Measurements from ENCODE around the gene ADGRG7. TPM values are rescaled to one million over a fixed set of nuclear protein-coding genes. Genes with fewer than 3 reads are reported as not detected.

ADGRG7 gene
- polyA plus RNA-seq, 2 donors: not detected

DNA sequence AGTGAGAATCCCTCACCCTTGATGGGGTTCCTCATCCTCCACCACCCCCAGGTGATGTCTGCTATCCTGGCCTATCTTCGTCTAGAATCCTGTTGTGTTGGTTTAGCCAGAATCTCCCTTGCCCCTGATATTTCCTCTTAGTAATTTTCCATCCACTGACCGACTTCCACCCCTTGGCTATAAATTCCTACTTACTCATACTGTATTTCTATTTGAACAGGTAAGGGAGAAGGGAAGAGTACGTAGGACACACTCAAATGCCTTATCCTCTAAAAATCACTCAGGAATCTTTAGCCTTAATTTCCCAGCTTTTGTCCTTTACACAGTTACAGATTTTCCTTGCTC is 99.2 kb downstream of the ADGRG7 start:
- WGBS, 2 donors: 58 to 63% methylated on average over 3 of the region's 3 CpGs
- H3K27ac ChIP-seq (ENCODE audit: low read depth in 2 of 2, low read length in 1 of 2): peak overlapping the region; percentile 34 to 82
- H3K4me3 ChIP-seq (ENCODE audit: low read depth in 1 of 2, low read length in 2 of 2): peak overlapping the region; percentile 97 to 98
- H3K4me1 ChIP-seq (ENCODE audit: control insufficient read depth in 2 of 2, insufficient read depth in 2 of 2, low read length in 1 of 2): no peaks in the 10 kb centered on the region
- H3K36me3 ChIP-seq (ENCODE audit: control insufficient read depth in 2 of 2, insufficient read depth in 2 of 2, low read length in 1 of 2): no peaks in the 10 kb centered on the region
- no peaks in the 10 kb centered on the region for H3K9me3 ChIP-seq (ENCODE audit: control insufficient read depth in 2 of 2, insufficient read depth in 1 of 2, low read depth in 1 of 2, low read length in 1 of 2)
- H3K27me3 ChIP-seq (ENCODE audit: control insufficient read depth in 1 of 2, insufficient read depth in 2 of 2, low read length in 2 of 2): no peaks in the 10 kb centered on the region

DNA sequence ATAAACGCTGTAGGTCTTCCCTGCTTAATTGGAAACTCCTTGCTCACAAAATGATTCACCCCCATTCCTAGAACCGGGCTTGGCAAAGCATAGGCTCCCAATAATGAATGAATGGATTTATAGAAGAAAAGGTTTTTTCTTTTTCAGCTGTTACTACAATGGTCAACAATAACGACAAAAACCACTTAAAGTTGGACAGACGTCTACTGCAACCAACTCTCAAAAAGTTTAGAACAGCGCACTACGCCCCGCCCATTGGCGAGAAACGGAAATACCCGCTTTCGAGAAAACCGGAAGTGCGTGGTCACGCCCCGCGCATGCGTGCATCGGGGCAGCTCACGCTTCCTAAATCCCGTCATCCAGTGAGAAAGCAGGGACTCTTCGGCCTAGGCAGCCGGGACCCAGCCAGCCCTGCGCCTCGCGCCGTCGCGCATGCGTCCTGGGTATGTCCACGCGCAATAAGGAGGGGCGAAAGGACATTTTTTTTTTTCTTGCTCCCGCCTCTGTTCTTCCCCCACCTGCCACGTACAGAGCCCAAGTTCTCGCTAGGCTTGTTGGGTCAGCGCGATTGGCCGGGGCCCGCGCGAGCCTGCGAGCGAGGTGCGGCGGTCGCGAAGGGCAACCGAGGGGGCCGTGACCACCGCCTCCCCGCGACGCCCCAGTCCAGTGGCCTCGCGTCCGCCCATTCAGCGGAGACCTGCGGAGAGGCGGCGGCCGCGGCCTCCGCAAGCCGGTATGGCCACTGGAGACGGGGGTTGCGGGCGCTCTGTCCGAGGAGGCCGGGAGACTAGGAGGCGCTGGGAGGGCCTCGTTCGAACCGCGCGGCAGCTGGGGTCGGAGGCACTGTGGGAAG is 99.8 kb downstream of the ADGRG7 start, which contains the start of gene TFG:
Gene TFG (plus strand): TSS at position 506 of the 853 bp plus-strand sequence. CDS start 4,192 bp downstream, outside the sequence.
- WGBS, 2 donors: 1% methylated on average over 58 to 76 of the region's 76 CpGs

DNA sequence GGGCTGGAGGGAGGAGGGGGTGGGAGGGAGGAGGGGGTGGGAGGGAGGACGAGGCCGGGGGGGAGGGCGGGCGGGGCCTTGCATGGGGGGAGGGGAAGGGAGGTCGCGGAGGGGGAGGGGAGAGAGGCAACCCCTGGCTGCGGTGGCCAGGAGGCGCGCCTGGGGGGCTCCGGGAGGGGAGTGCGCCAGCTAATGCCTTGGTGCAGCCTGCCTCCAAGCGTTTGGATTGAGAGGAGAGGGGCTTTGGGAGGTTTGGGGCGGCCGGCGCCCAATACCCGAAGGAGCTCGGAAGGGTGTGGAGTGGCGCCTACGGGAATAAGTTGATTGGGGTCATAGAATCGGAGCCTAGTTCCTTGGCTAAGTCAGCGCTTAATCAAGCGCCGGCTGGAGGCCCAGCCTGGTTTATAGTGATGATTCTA is 100.5 kb downstream of the ADGRG7 start:
- H3K27me3 ChIP-seq (ENCODE audit: control insufficient read depth in 1 of 2, insufficient read depth in 2 of 2, low read length in 2 of 2): no peaks in the 10 kb centered on the region
- no peaks in the 10 kb centered on the region for H3K9me3 ChIP-seq (ENCODE audit: control insufficient read depth in 2 of 2, insufficient read depth in 1 of 2, low read depth in 1 of 2, low read length in 1 of 2)
- H3K36me3 ChIP-seq (ENCODE audit: control insufficient read depth in 2 of 2, insufficient read depth in 2 of 2, low read length in 1 of 2): no peaks in the 10 kb centered on the region
- H3K4me1 ChIP-seq (ENCODE audit: control insufficient read depth in 2 of 2, insufficient read depth in 2 of 2, low read length in 1 of 2): no peaks in the 10 kb centered on the region
- H3K27ac ChIP-seq (ENCODE audit: low read depth in 2 of 2, low read length in 1 of 2): peak overlapping the region; percentile 99
- peak overlapping the region; percentile 97 to 98 for H3K4me3 ChIP-seq (ENCODE audit: low read depth in 1 of 2, low read length in 2 of 2)
- 0 to 1% methylated on average over 19 to 21 of the region's 23 CpGs for WGBS, 2 donors

More for the DNA sequence above, 99.8 kb downstream of the ADGRG7 start, which contains the start of gene TFG:
- Histone ChIP-seq H3K27ac (ENCODE audit: low read depth in 2 of 2, low read length in 1 of 2) (peak within 1 kb of the TSS; percentile 99), H3K36me3 (ENCODE audit: control insufficient read depth in 2 of 2, insufficient read depth in 2 of 2, low read length in 1 of 2) (no peaks in the 10 kb centered on the region), H3K27me3 (ENCODE audit: control insufficient read depth in 1 of 2, insufficient read depth in 2 of 2, low read length in 2 of 2) (no peaks in the 10 kb centered on the region), H3K4me1 (ENCODE audit: control insufficient read depth in 2 of 2, insufficient read depth in 2 of 2, low read length in 1 of 2) (no peaks in the 10 kb centered on the region), H3K9me3 (ENCODE audit: control insufficient read depth in 2 of 2, insufficient read depth in 1 of 2, low read depth in 1 of 2, low read length in 1 of 2) (no peaks in the 10 kb centered on the region), H3K4me3 (ENCODE audit: low read depth in 1 of 2, low read length in 2 of 2) (peak within 1 kb of the TSS; percentile 97 to 98)

DNA sequence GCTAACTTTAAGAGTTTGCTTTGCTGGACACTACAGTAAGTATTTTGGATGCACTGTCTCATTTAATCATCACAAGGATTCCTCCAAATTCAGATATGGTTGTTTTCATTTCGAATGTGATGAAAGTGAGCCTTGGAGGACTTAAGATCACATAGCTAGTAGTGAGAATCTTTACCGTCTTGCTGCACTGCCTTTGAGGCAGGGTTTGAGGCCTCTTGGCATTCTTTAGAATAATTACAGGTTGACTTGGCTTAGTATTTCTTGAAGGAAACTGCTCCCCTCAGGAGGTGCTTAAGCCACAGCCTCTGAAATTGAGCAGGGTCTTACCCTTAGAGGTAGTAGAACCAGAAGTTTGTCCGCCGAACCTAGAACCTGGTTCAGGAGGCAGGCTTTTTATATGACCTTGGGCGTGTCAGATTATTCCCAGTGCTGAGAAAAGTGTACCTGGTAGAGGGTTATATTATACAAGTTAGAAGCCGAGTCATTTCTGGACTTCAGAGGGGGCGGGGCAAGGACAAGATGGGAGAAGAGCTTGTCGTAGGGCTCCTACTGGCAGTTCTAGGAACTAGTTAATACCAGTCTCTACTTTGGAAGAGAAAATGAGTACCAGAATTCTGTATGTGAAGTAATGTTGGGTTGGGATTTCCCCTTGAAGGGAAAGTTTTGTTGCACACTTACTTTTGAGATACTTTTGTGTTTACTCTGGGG is 101.0 kb downstream of the ADGRG7 start:
- H3K4me3 ChIP-seq (ENCODE audit: low read depth in 1 of 2, low read length in 2 of 2): peak overlapping the region; percentile 76 to 98
- no peaks in the 10 kb centered on the region for H3K36me3 ChIP-seq (ENCODE audit: control insufficient read depth in 2 of 2, insufficient read depth in 2 of 2, low read length in 1 of 2)
- 17% methylated on average over 8 of the region's 8 CpGs for WGBS, 2 donors
- H3K27me3 ChIP-seq (ENCODE audit: control insufficient read depth in 1 of 2, insufficient read depth in 2 of 2, low read length in 2 of 2): no peaks in the 10 kb centered on the region
- no peaks in the 10 kb centered on the region for H3K4me1 ChIP-seq (ENCODE audit: control insufficient read depth in 2 of 2, insufficient read depth in 2 of 2, low read length in 1 of 2)
- H3K9me3 ChIP-seq (ENCODE audit: control insufficient read depth in 2 of 2, insufficient read depth in 1 of 2, low read depth in 1 of 2, low read length in 1 of 2): no peaks in the 10 kb centered on the region
- H3K27ac ChIP-seq (ENCODE audit: low read depth in 2 of 2, low read length in 1 of 2): peak overlapping the region; percentile 99

DNA sequence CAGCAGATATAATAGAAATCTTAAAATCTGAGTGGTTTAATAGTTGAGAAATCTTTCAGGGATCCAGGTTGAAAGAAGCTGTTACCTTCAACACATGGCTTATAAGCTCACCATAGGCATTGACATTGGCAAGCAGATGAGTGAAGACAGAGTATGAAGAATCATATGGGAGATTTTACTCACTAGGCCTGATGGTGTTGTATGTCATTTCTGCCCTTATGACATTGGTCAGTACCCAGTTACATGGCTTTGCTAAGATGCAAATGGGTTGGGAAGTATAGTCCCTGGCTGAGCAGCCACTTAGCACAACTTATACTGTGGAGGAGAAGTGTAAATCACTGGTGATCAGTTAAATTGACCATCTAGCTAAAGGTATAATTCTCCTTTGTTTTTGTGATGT is 105.8 kb downstream of the ADGRG7 start:
- H3K4me1 ChIP-seq (ENCODE audit: control insufficient read depth in 2 of 2, insufficient read depth in 2 of 2, low read length in 1 of 2): no peaks in the 10 kb centered on the region
- no peak overlapping the region for H3K4me3 ChIP-seq (ENCODE audit: low read depth in 1 of 2, low read length in 2 of 2)
- H3K9me3 ChIP-seq (ENCODE audit: control insufficient read depth in 2 of 2, insufficient read depth in 1 of 2, low read depth in 1 of 2, low read length in 1 of 2): no peaks in the 10 kb centered on the region
- no peaks in the 10 kb centered on the region for H3K27me3 ChIP-seq (ENCODE audit: control insufficient read depth in 1 of 2, insufficient read depth in 2 of 2, low read length in 2 of 2)
- no peak overlapping the region for H3K27ac ChIP-seq (ENCODE audit: low read depth in 2 of 2, low read length in 1 of 2)
- no peaks in the 10 kb centered on the region for H3K36me3 ChIP-seq (ENCODE audit: control insufficient read depth in 2 of 2, insufficient read depth in 2 of 2, low read length in 1 of 2)

DNA sequence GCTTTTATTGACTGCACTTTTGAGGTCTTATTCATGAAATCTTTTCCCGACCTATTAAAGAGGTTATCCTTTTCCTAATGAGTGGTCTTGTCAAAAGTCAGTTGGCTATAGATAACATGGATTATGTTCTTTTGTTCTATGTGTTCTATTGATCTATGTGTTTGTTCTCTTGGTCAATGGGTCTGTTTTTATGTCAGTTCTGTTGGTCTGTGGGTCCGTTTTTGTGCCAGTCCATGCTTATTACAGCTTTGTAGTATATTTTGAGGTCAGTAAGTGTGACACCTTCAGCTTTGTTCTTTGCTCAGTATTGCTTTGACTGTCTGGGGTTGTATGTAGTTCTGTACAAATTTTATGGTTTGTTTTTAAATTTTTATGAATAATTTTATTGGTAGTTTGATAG is 107.7 kb downstream of the ADGRG7 start:
- WGBS, 2 donors: 81 to 83% methylated on average over 2 of the region's 2 CpGs
- H3K27me3 ChIP-seq (ENCODE audit: control insufficient read depth in 1 of 2, insufficient read depth in 2 of 2, low read length in 2 of 2): no peaks in the 10 kb centered on the region
- H3K4me1 ChIP-seq (ENCODE audit: control insufficient read depth in 2 of 2, insufficient read depth in 2 of 2, low read length in 1 of 2): no peaks in the 10 kb centered on the region
- H3K4me3 ChIP-seq (ENCODE audit: low read depth in 1 of 2, low read length in 2 of 2): no peak overlapping the region
- H3K36me3 ChIP-seq (ENCODE audit: control insufficient read depth in 2 of 2, insufficient read depth in 2 of 2, low read length in 1 of 2): peaks cover 0 to 5% of the 10 kb centered on the region in 2 donors
- no peaks in the 10 kb centered on the region for H3K9me3 ChIP-seq (ENCODE audit: control insufficient read depth in 2 of 2, insufficient read depth in 1 of 2, low read depth in 1 of 2, low read length in 1 of 2)
- H3K27ac ChIP-seq (ENCODE audit: low read depth in 2 of 2, low read length in 1 of 2): no peak overlapping the region

DNA sequence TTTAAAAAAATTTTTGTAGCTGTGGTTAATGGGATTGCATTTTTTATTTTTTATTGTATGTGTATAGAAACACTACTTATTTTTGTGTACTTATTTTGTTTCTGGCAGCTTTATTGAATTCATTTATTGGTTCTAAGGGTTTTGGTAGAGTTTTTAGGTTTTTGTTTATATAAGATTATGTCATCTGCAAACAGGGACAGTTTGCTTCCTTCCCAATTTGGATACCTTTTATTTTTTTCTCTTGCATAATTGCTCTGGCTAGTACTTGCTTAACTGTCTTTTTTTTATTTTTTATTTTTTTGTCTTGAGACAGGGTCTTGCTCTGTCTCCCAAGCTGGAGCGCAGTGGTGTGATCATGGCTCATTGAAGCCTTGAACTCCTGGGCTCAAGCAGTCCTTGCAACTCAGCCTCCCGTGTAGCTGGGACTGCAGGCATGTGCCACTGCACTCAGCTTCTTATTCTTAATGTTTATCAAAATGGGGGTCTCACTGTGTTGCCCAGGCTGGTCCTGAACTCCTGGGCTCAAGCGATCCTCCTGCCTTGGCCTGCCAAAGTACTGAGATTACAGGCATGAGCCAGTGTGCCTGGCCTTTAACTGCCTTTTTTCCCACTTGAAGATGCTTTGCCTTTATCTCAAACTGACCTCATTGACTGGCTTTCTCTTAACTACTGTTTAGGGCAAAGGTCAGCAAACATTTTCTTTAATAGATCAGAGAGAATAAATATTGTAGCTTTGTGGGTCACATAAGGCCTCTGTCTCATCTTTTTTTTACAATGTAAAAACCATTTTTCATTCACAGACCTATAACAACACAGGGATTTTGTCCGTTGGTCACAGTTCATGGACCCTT is 108.5 kb downstream of the ADGRG7 start:
- H3K36me3 ChIP-seq (ENCODE audit: control insufficient read depth in 2 of 2, insufficient read depth in 2 of 2, low read length in 1 of 2): peaks cover 0 to 5% of the 10 kb centered on the region in 2 donors
- H3K27ac ChIP-seq (ENCODE audit: low read depth in 2 of 2, low read length in 1 of 2): no peak overlapping the region
- H3K4me3 ChIP-seq (ENCODE audit: low read depth in 1 of 2, low read length in 2 of 2): no peak overlapping the region
- WGBS, 2 donors: 93 to 94% methylated on average over 4 of the region's 4 CpGs
- H3K27me3 ChIP-seq (ENCODE audit: control insufficient read depth in 1 of 2, insufficient read depth in 2 of 2, low read length in 2 of 2): no peaks in the 10 kb centered on the region
- H3K9me3 ChIP-seq (ENCODE audit: control insufficient read depth in 2 of 2, insufficient read depth in 1 of 2, low read depth in 1 of 2, low read length in 1 of 2): no peaks in the 10 kb centered on the region
- H3K4me1 ChIP-seq (ENCODE audit: control insufficient read depth in 2 of 2, insufficient read depth in 2 of 2, low read length in 1 of 2): no peaks in the 10 kb centered on the region

DNA sequence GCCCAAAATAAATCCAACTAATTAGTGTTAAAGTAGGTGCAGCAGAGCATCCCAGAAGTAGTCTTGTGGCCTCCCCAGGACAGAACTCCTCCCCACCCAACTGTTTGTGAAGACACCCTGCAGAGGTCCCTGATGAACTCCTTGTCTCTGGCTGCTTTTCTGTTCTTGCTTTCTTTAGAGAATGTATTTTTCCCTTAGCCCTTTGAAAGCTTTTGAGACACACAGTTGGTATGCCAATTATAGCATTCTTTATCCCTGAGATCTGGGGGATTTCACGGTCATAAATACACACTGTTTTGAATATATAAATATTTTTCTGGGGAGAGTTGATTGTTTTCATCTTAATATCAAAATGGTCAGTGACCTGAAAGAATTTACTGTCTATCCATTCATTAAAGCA is 109.7 kb downstream of the ADGRG7 start:
- H3K27me3 ChIP-seq (ENCODE audit: control insufficient read depth in 1 of 2, insufficient read depth in 2 of 2, low read length in 2 of 2): no peaks in the 10 kb centered on the region
- WGBS, 2 donors: 39 to 48% methylated on average over 1 of the region's 1 CpG
- H3K4me3 ChIP-seq (ENCODE audit: low read depth in 1 of 2, low read length in 2 of 2): no peak overlapping the region
- peaks cover 0 to 5% of the 10 kb centered on the region in 2 donors for H3K36me3 ChIP-seq (ENCODE audit: control insufficient read depth in 2 of 2, insufficient read depth in 2 of 2, low read length in 1 of 2)
- no peaks in the 10 kb centered on the region for H3K4me1 ChIP-seq (ENCODE audit: control insufficient read depth in 2 of 2, insufficient read depth in 2 of 2, low read length in 1 of 2)
- H3K9me3 ChIP-seq (ENCODE audit: control insufficient read depth in 2 of 2, insufficient read depth in 1 of 2, low read depth in 1 of 2, low read length in 1 of 2): no peaks in the 10 kb centered on the region
- H3K27ac ChIP-seq (ENCODE audit: low read depth in 2 of 2, low read length in 1 of 2): no peak overlapping the region

DNA sequence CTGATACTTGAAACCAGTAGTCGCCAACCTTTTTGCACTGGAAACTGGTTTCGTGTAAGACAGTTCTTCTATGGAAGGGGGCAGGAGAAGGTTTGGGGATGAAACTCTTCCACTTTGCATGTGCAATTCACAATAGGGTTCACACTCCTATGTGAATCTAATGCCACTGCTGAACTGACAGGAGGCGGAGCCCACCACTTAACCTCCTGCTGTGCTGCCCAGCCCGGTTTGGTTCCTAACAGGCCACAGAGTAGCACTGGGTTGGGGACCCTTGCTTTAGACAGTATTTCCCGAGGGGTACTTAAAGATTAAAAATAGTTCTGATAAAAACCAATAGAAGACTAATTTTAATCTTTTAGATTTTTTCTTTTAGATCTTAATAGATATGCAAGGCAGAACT is 111.0 kb downstream of the ADGRG7 start:
- no peaks in the 10 kb centered on the region for H3K27me3 ChIP-seq (ENCODE audit: control insufficient read depth in 1 of 2, insufficient read depth in 2 of 2, low read length in 2 of 2)
- peaks cover 0 to 5% of the 10 kb centered on the region in 2 donors for H3K36me3 ChIP-seq (ENCODE audit: control insufficient read depth in 2 of 2, insufficient read depth in 2 of 2, low read length in 1 of 2)
- no peaks in the 10 kb centered on the region for H3K9me3 ChIP-seq (ENCODE audit: control insufficient read depth in 2 of 2, insufficient read depth in 1 of 2, low read depth in 1 of 2, low read length in 1 of 2)
- whole genome bisulfite sequencing, 2 donors: 83 to 85% methylated on average over 5 of the region's 5 CpGs
- H3K4me1 ChIP-seq (ENCODE audit: control insufficient read depth in 2 of 2, insufficient read depth in 2 of 2, low read length in 1 of 2): no peaks in the 10 kb centered on the region
- no peak overlapping the region for H3K27ac ChIP-seq (ENCODE audit: low read depth in 2 of 2, low read length in 1 of 2)
- no peak overlapping the region for H3K4me3 ChIP-seq (ENCODE audit: low read depth in 1 of 2, low read length in 2 of 2)
